K562 (cell line): Measurements from ENCODE around the gene HDAC7. TPM values are rescaled to one million over a fixed set of nuclear protein-coding genes. Genes with fewer than 3 reads are reported as not detected.

ENCODE experiments used
- AFF1 ChIP-seq, 2 experiments: fragments of 450-650 bp; IDR thresholded peaks; 2 replicates each; pipeline ENCODE4 v1.6.1; 2018; ENCODE audit warnings: mild to moderate bottlenecking in 2 of 2, low read depth in 1 of 2; ENCODE audit not compliant: partially characterized antibody in 2 of 2
- CCAR2 ChIP-seq: fragments of 200-400 bp; formaldehyde crosslinking; IDR thresholded peaks from 2 replicates; pipeline ENCODE4 v1.6.1; 2017; ENCODE audit warnings: mild to moderate bottlenecking, low read depth, low read length
- FOXK2 ChIP-seq, 2 experiments: fragments of 450-650 bp; IDR thresholded peaks in 1 of 2; conservative IDR thresholded peaks in 1 of 2; 2 replicates each; pipeline ENCODE4 v1.6.1; 2016; ENCODE audit warnings: low read depth in 2 of 2, mild to moderate bottlenecking in 1 of 2
- GTF3C2 ChIP-seq: IDR thresholded peaks from 3 replicates; pipeline ENCODE4 v1.6.1; 2011; ENCODE audit warnings: borderline replicate concordance, mild to moderate bottlenecking, moderate library complexity; ENCODE audit not compliant: insufficient read length; ENCODE audit errors: extremely low read depth
- HBP1 ChIP-seq: fragments of 450-650 bp; formaldehyde crosslinking; IDR thresholded peaks from 2 replicates; pipeline ENCODE4 v1.4.0; 2022; ENCODE audit warnings: missing genetic modification characterization
- RAD21 ChIP-seq, 2 experiments: fragments of 250-450 bp in 1 of 2; fragments of 450-650 bp in 1 of 2; sonication (Bioruptor Pico) in 1 of 2; formaldehyde crosslinking in 1 of 2; IDR thresholded peaks in 1 of 2; conservative IDR thresholded peaks in 1 of 2; 2 replicates each; pipeline versions ENCODE4 v1.4.0 to v1.8.0; 2020 to 2022; ENCODE audit warnings: mild to moderate bottlenecking in 2 of 2, moderate library complexity in 1 of 2
- SRF ChIP-seq, 2 experiments: fragments of 250-450, 450-650 bp in 1 of 2; sonication (Bioruptor Pico) in 1 of 2; sonication (generic) in 1 of 2; formaldehyde crosslinking; IDR thresholded peaks; 2 replicates each; pipeline versions ENCODE4 v1.5.0 to v1.5.1; 2020 to 2022; ENCODE audit warnings: mild to moderate bottlenecking in 1 of 2, missing genetic modification reagents in 1 of 2
- TEAD1 ChIP-seq, 2 experiments: fragments of 450-650 bp in 1 of 2; sonication (generic) in 1 of 2; formaldehyde crosslinking; IDR thresholded peaks; 2 replicates each; pipeline versions ENCODE4 v1.4.0 to v1.8.0; 2020 to 2022; ENCODE audit warnings: mild to moderate bottlenecking in 2 of 2, missing genetic modification reagents in 1 of 2
- ZNF512 ChIP-seq: IDR thresholded peaks from 2 replicates; pipeline ENCODE4 v1.6.1; 2016; ENCODE audit warnings: missing genetic modification characterization, missing compliant biosample characterization
- polyA plus RNA-seq, 8 experiments: library from polyadenylated mRNA; depleted of rRNA in 4 of 8; stranded (reverse) in 5 of 8; unstranded in 3 of 8; fragments of >200 nt; fragmentation: Nextera tagmentation in 2 of 8; fragmentation: Illumina TruSeq in 1 of 8; extraction: Ambion mirVana in 2 of 8; extraction: Trizol in 1 of 8; gene quantifications; 2 replicates each; pipeline versions ENCODE4 v1.2.1 to v1.2.3, GENCODE V29; 2011 to 2014; ENCODE audit warnings: inconsistent platforms in 1 of 8, missing spikeins in 1 of 8
- total RNA-seq, 7 experiments: library from RNA; depleted of rRNA in 6 of 7; stranded (reverse); fragments of >200 nt in 6 of 7; fragmentation: Illumina TruSeq in 2 of 7; extraction: Trizol in 2 of 7; gene quantifications; 2 replicates each; pipeline versions ENCODE4 v1.2.1 to v1.2.3, GENCODE V29; 2011 to 2021; ENCODE audit warnings: low replicate concordance in 1 of 7

HDAC7 gene
- total and polyA plus RNA-seq, 9 of the 15 experiments (the other 6 are each of a cell fraction or from before 2014, with no cell fraction given): 2.5 to 129 (median 31.1) TPM

GRCh38 chr12:47819896-47820630 lies at the start of gene HDAC7 (continued):
- TF ChIP-seq GTF3C2: no peak
- TF ChIP-seq RAD21 (CRISPR knock-in tag; conservative IDR thresholded peaks at IDR 0.05 in 1 of 2, IDR thresholded peaks at IDR 0.05 in 1 of 2): 0 out of 4 replicates have a peak, but pooled peaks of 1 of the 2 experiments have one; percentile 16
- TF ChIP-seq TEAD1 (CRISPR knock-in tag; IDR thresholded peaks at IDR 0.05): no peak; a peak in 1 of 4 replicates
- no peak for TF ChIP-seq CCAR2
- 0 out of 2 replicates have a peak, but pooled peaks have one; percentile 38 for TF ChIP-seq HBP1 (CRISPR knock-in tag)
- TF ChIP-seq SRF (CRISPR knock-in tag; IDR thresholded peaks at IDR 0.05): peak in 1 of 2 experiments; percentile 57; a peak in 1 of 4 replicates
- TF ChIP-seq AFF1 (IDR thresholded peaks at IDR 0.05; ENCODE audit: low read depth in 1 of 2, partially characterized antibody in 2 of 2): peak in 1 of 2 experiments; percentile 70
- TF ChIP-seq ZNF512 (tag): 0 out of 2 replicates have a peak, but pooled peaks have one; percentile 11
- TF ChIP-seq FOXK2 (conservative IDR thresholded peaks at IDR 0.05 in 1 of 2, IDR thresholded peaks at IDR 0.05 in 1 of 2; ENCODE audit: low read depth in 2 of 2): peak; percentile 65 to 81; a peak in 3 of 4 replicates
